Tibial artery (tissue), 4 donors: ENCODE data around the gene MTERF1.
A peak's percentile ranks its signal among the peaks of the same experiment; 100 is the strongest.

Experiments used
- DNase-seq, 2 donors: peaks; one replicate each; pipeline ENCODE4 v3.0.0-alpha.2; 2019
- H3K27ac ChIP-seq, 2 donors: fragments of 200-600 bp; sonication (generic) in 1 of 2; 1 replicate in 1 of 2; 2 replicates in 1 of 2; pipeline ENCODE4 v1.5.1; 2018 to 2019; ENCODE audit warnings: mild to moderate bottlenecking in 1 of 2
- H3K27me3 ChIP-seq, 2 donors: fragments of 200-600 bp; sonication (generic) in 1 of 2; one replicate each; pipeline versions ENCODE4 v1.5.1 to v1.6.0; 2016 to 2019
- H3K36me3 ChIP-seq, 3 donors: fragments of 200-600 bp; sonication (generic) in 2 of 3; one replicate each; pipeline ENCODE4 v1.5.1; 2016 to 2019; ENCODE audit warnings: mild to moderate bottlenecking in 2 of 3
- H3K4me1 ChIP-seq, 4 donors: fragments of 200-600 bp; sonication (generic) in 2 of 4; 1 replicate in 3 of 4; 2 replicates in 1 of 4; pipeline ENCODE4 v1.5.1; 2016 to 2019
- H3K4me3 ChIP-seq, 2 donors: fragments of 200-600 bp; sonication (generic) in 1 of 2; 1 replicate in 1 of 2; 2 replicates in 1 of 2; pipeline ENCODE4 v1.5.1; 2018 to 2019; ENCODE audit warnings: mild to moderate bottlenecking in 2 of 2
- H3K9me3 ChIP-seq, 3 donors: fragments of 200-600 bp; sonication (generic) in 1 of 3; one replicate each; pipeline ENCODE4 v1.5.1; 2016 to 2019
- CTCF ChIP-seq, 2 experiments: fragments of 200-600 bp in 1 of 2; fragments of 450-650 bp in 1 of 2; IDR thresholded peaks; one replicate each; pipeline ENCODE4 v1.5.1; 2017 to 2019; ENCODE audit warnings: antibody characterized with exemption in 2 of 2, mild to moderate bottlenecking in 1 of 2, moderate library complexity in 1 of 2
- intact Hi-C: fragments of 100-400 bp; cut with DNase I; formaldehyde crosslinking; loops from one replicate; pipeline ENCODE4 v1.15.0; 2023; ENCODE audit warnings: low total_unique reads

Gene MTERF1

GRCh38 chr7:91880413-91881241 lies at the start of gene MTERF1:
MTERF1 (minus strand) TSS chr7:91880702; CDS start chr7:91880083, 619 bp downstream.
- Histone ChIP-seq H3K9me3 (no peaks in the 10 kb centered on the region), H3K36me3 (peaks cover 0 to 3% (median 0%) of the 10 kb centered on the region in 3 donors), H3K4me1 (peaks cover 0 to 29% (median 8%) of the 10 kb centered on the region in 4 donors), H3K4me3 (peak within 1 kb of the TSS; percentile 59 to 82), H3K27ac (peak within 1 kb of the TSS; percentile 55 to 58), H3K27me3 (no peaks in the 10 kb centered on the region)
- intact Hi-C loops: no loop called here
- peak; percentile 89 to 93 for DNase-seq
- peak; percentile 83 to 86 for TF ChIP-seq CTCF (IDR thresholded peaks at IDR 0.05)

- Histone ChIP-seq H3K27me3 (no peaks in the 10 kb centered on the region), H3K9me3 (no peaks in the 10 kb centered on the region), H3K27ac (no peak overlapping the region), H3K4me3 (no peak overlapping the region), H3K36me3 (no peaks in the 10 kb centered on the region), H3K4me1 (no peaks in the 10 kb centered on the region)
- no peak for DNase-seq
- intact Hi-C loops: no loop called here
- no peak for TF ChIP-seq CTCF (IDR thresholded peaks at IDR 0.05)
Observed at GRCh38 chr7:91929463-91929862, 49.0 kb upstream of the MTERF1 start.

- TF ChIP-seq CTCF (IDR thresholded peaks at IDR 0.05): no peak
- H3K27ac ChIP-seq: no peak overlapping the region
- intact Hi-C loops: no loop called here
- H3K9me3 ChIP-seq: no peaks in the 10 kb centered on the region
- H3K4me3 ChIP-seq: no peak overlapping the region
- DNase-seq: no peak
- H3K36me3 ChIP-seq: no peaks in the 10 kb centered on the region
- H3K27me3 ChIP-seq: no peaks in the 10 kb centered on the region
- no peaks in the 10 kb centered on the region for H3K4me1 ChIP-seq
Observed at GRCh38 chr7:91927912-91928311, 47.4 kb upstream of the MTERF1 start.

- H3K4me1 ChIP-seq: no peaks in the 10 kb centered on the region
- no peaks in the 10 kb centered on the region for H3K9me3 ChIP-seq
- H3K36me3 ChIP-seq: no peaks in the 10 kb centered on the region
- no peak for DNase-seq
- TF ChIP-seq CTCF (IDR thresholded peaks at IDR 0.05): no peak
- intact Hi-C loops: no loop called here
- H3K27ac ChIP-seq: no peak overlapping the region
- H3K27me3 ChIP-seq: no peaks in the 10 kb centered on the region
- no peak overlapping the region for H3K4me3 ChIP-seq
Observed at GRCh38 chr7:91922857-91923256, 42.4 kb upstream of the MTERF1 start.

GRCh38 chr7:91918356-91918755 lies 37.9 kb upstream of the MTERF1 start:
- Histone ChIP-seq H3K27me3 (no peaks in the 10 kb centered on the region), H3K36me3 (no peaks in the 10 kb centered on the region), H3K9me3 (no peaks in the 10 kb centered on the region), H3K4me3 (no peak overlapping the region), H3K27ac (no peak overlapping the region), H3K4me1 (no peaks in the 10 kb centered on the region)
- intact Hi-C loops: no loop called here
- no peak for DNase-seq
- no peak for TF ChIP-seq CTCF (IDR thresholded peaks at IDR 0.05)
